Left lung (tissue), 10 donors: Measurements from ENCODE around the gene SYT14. TPM values are rescaled to one million over a fixed set of nuclear protein-coding genes. Genes with fewer than 3 reads are reported as not detected.

ENCODE experiments used
- ATAC-seq: fragments of 200-7000 bp; cut with Tn5 transposase; one replicate; pipeline ENCODE4 v1.9.1; 2020; ENCODE audit warnings: moderate library complexity
- DNase-seq, 4 donors: peaks; one replicate each; pipeline ENCODE4 v3.0.0-alpha.2; 2013 to 2020
- H3K27ac ChIP-seq, 2 donors: fragments of 200-600 bp; sonication (generic) in 1 of 2; one replicate each; pipeline versions ENCODE4 v1.5.0 to v1.8.0; 2020 to 2021
- H3K27me3 ChIP-seq, 2 donors: fragments of 200-600 bp; sonication (generic) in 1 of 2; one replicate each; pipeline versions ENCODE4 v1.5.0 to v1.8.0; 2020 to 2021
- H3K36me3 ChIP-seq, 2 donors: fragments of 200-600 bp; sonication (generic) in 1 of 2; one replicate each; pipeline versions ENCODE4 v1.5.0 to v1.8.0; 2020 to 2021
- H3K4me1 ChIP-seq, 2 donors: fragments of 200-600 bp; one replicate each; pipeline ENCODE4 v1.8.0; 2021
- H3K4me3 ChIP-seq, 2 donors: fragments of 200-600 bp; sonication (generic) in 1 of 2; one replicate each; pipeline versions ENCODE4 v1.5.0 to v1.8.0; 2020 to 2021; ENCODE audit warnings: mild to moderate bottlenecking in 1 of 2
- H3K9me3 ChIP-seq, 2 donors: fragments of 200-600 bp; sonication (generic) in 1 of 2; one replicate each; pipeline versions ENCODE4 v1.5.0 to v1.8.0; 2020 to 2021
- CTCF ChIP-seq, 2 donors: fragments of 200-600 bp; sonication (generic) in 1 of 2; IDR thresholded peaks; one replicate each; pipeline versions ENCODE4 v1.5.0 to v1.8.0; 2021; ENCODE audit warnings: antibody characterized with exemption in 2 of 2
- intact Hi-C, 2 donors: fragments of 100-400 bp; cut with DNase I; formaldehyde crosslinking; loops; one replicate each; pipeline versions ENCODE4 v1.11.2 to v1.14.2; 2022
- polyA plus RNA-seq, 6 donors: library from polyadenylated mRNA; unstranded; fragments of 120-200 nt; gene quantifications; one replicate each; pipeline ENCODE4 v1.2.1, GENCODE V29; 2013; ENCODE audit not compliant: insufficient read length in 6 of 6
- total RNA-seq, 2 donors: library from RNA; stranded (reverse); fragmentation: NEBNext Ultra II Directional; extraction: Animal tissue kit (Norgen Biotek cat#: 25700); gene quantifications; one replicate each; pipeline ENCODE4 v1.2.1, GENCODE V29; 2021
- donor health status: DM: no; HTN: yes; CAD: no.
- donor health status: DM: no; HTN: no; CAD: no.

Gene SYT14
- total and polyA plus RNA-seq, 8 donors: 0.16 to 1.1 (median 0.34) TPM; not detected in 1

- H3K4me1 ChIP-seq: no peaks in the 10 kb centered on the region
- H3K4me3 ChIP-seq: no peak overlapping the region
- no peaks in the 10 kb centered on the region for H3K36me3 ChIP-seq
- no peak overlapping the region for H3K27ac ChIP-seq
- no peak for ATAC-seq
- peaks cover 0 to 22% of the 10 kb centered on the region in 2 donors for H3K9me3 ChIP-seq
- intact Hi-C loops: no loop called here
- no peak for TF ChIP-seq CTCF (IDR thresholded peaks at IDR 0.05)
- peak in 1 of 4 donors; percentile 2 for DNase-seq
- no peaks in the 10 kb centered on the region for H3K27me3 ChIP-seq
These were observed 262.2 kb downstream of the SYT14 start for GRCh38 chr1:210200124-210200736.

DNA sequence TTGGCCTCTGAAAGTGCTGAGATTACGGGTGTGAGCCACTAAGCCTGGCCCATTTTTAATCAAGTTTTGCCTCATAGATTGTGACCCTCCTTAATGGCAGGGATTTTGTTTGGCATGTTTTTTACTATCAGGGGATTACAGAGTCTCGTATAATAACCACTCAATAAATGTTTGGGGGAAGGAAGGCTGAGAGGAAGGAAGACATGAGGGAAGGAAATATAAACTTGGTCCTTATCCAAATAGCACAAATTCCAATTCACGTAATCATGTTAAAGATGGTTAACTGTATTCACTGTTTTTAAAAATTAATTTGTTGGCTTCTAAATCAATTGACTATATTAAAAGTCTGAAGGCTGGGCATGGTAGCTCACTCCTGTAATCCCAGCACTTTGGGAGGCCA, 263.7 kb downstream of the SYT14 start:
- Histone ChIP-seq H3K9me3 (peaks cover 0 to 9% of the 10 kb centered on the region in 2 donors), H3K36me3 (no peaks in the 10 kb centered on the region), H3K27ac (no peak overlapping the region), H3K27me3 (no peaks in the 10 kb centered on the region), H3K4me1 (no peaks in the 10 kb centered on the region), H3K4me3 (no peak overlapping the region)
- intact Hi-C loops: no loop called here
- TF ChIP-seq CTCF (IDR thresholded peaks at IDR 0.05): no peak
- ATAC-seq: no peak
- DNase-seq: no peak

GRCh38 chr1:210207597-210208450, 269.8 kb downstream of the SYT14 start:
- no peak overlapping the region for H3K27ac ChIP-seq
- no peak for TF ChIP-seq CTCF (IDR thresholded peaks at IDR 0.05)
- DNase-seq (no peak), ATAC-seq (no peak)
- H3K36me3 ChIP-seq: no peaks in the 10 kb centered on the region
- H3K27me3 ChIP-seq: no peaks in the 10 kb centered on the region
- no peaks in the 10 kb centered on the region for H3K9me3 ChIP-seq
- H3K4me3 ChIP-seq: no peak overlapping the region
- no peaks in the 10 kb centered on the region for H3K4me1 ChIP-seq
- intact Hi-C loops: no loop called here

DNA sequence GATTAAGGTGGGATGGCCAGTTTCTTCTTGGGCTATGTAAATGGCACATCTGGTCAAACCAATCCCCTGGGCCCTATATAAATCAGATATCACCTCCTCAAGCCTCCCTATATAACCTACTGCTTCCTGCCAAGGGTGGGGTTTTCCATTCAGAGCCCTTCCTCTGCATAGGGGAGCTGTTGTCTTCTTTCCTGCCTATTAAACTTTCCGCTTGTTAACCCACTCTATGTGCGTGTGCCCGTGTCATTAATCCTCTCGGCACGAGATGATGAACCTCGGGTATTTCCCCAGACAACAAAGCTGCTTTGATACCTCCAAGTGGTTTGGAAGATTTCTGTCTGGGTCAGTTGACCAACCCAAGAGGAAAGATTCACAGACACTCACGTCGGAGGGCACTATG, 275.3 kb downstream of the SYT14 start:
- intact Hi-C loops: no loop called here
- H3K4me3 ChIP-seq: no peak overlapping the region
- no peaks in the 10 kb centered on the region for H3K4me1 ChIP-seq
- no peaks in the 10 kb centered on the region for H3K9me3 ChIP-seq
- H3K27ac ChIP-seq: no peak overlapping the region
- ATAC-seq (no peak), DNase-seq (no peak)
- no peaks in the 10 kb centered on the region for H3K36me3 ChIP-seq
- no peaks in the 10 kb centered on the region for H3K27me3 ChIP-seq
- no peak for TF ChIP-seq CTCF (IDR thresholded peaks at IDR 0.05)
